Liver (tissue), 9 donors: ENCODE data around the gene STAMBPL1. TPM values are rescaled to one million over a fixed set of nuclear protein-coding genes. Genes with fewer than 3 reads are reported as not detected.

Source experiments
- DNase-seq: peaks from one replicate; pipeline ENCODE4 v3.0.0-alpha.2; 2017; ENCODE audit warnings: low spot score
- H3K27ac ChIP-seq, 2 donors: one replicate each; pipeline ENCODE4 v1.7.0; 2013; ENCODE audit warnings: inconsistent platforms in 2 of 2, low read length in 2 of 2, control low read depth in 1 of 2, low read depth in 1 of 2, mild to moderate bottlenecking in 1 of 2
- H3K27me3 ChIP-seq, 4 donors: one replicate each; pipeline versions ENCODE4 v1.6.1 to v1.7.0; 2013; ENCODE audit warnings: low read length in 3 of 4, inconsistent platforms in 1 of 4, mild to moderate bottlenecking in 1 of 4, moderate library complexity in 1 of 4; ENCODE audit not compliant: control insufficient read depth in 4 of 4, insufficient read depth in 4 of 4
- H3K36me3 ChIP-seq, 4 donors: one replicate each; pipeline versions ENCODE4 v1.6.1 to v1.7.0; 2013; ENCODE audit warnings: low read length in 3 of 4, mild to moderate bottlenecking in 3 of 4, low read depth in 1 of 4, moderate library complexity in 1 of 4; ENCODE audit not compliant: control insufficient read depth in 4 of 4, insufficient read depth in 3 of 4
- H3K4me1 ChIP-seq, 4 donors: one replicate each; pipeline versions ENCODE4 v1.6.1 to v1.7.0; 2013; ENCODE audit warnings: low read length in 3 of 4, mild to moderate bottlenecking in 3 of 4, moderate library complexity in 1 of 4; ENCODE audit not compliant: control insufficient read depth in 4 of 4, insufficient read depth in 4 of 4
- H3K4me3 ChIP-seq, 3 donors: one replicate each; pipeline versions ENCODE4 v1.6.1 to v1.7.0; 2013; ENCODE audit warnings: low read length in 3 of 3, control low read depth in 1 of 3, low read depth in 1 of 3, mild to moderate bottlenecking in 1 of 3
- H3K9ac ChIP-seq, 2 donors: one replicate each; pipeline ENCODE4 v1.7.0; 2013; ENCODE audit warnings: low read length in 2 of 2, mild to moderate bottlenecking in 2 of 2, moderate library complexity in 2 of 2, control low read depth in 1 of 2, low read depth in 1 of 2
- H3K9me3 ChIP-seq, 4 donors: one replicate each; pipeline versions ENCODE4 v1.6.1 to v1.7.0; 2013; ENCODE audit warnings: low read length in 3 of 4; ENCODE audit not compliant: control insufficient read depth in 4 of 4
- EGR1 ChIP-seq, 2 donors: IDR thresholded peaks; 2 replicates each; pipeline ENCODE4 v1.6.1; 2016 to 2018; ENCODE audit warnings: antibody characterized with exemption in 2 of 2, low read depth in 2 of 2
- FOXA1 ChIP-seq: IDR thresholded peaks from 2 replicates; pipeline ENCODE4 v1.6.1; 2016; ENCODE audit warnings: antibody characterized with exemption
- FOXA2 ChIP-seq: IDR thresholded peaks from 2 replicates; pipeline ENCODE4 v1.6.1; 2016; ENCODE audit warnings: antibody characterized with exemption
- GABPA ChIP-seq, 2 donors: IDR thresholded peaks in 1 of 2; conservative IDR thresholded peaks in 1 of 2; 2 replicates each; pipeline ENCODE4 v1.6.1; 2016; ENCODE audit warnings: antibody characterized with exemption in 2 of 2, mild to moderate bottlenecking in 1 of 2, moderate library complexity in 1 of 2
- HNF4G ChIP-seq: IDR thresholded peaks from 2 replicates; pipeline ENCODE4 v1.6.1; 2016; ENCODE audit warnings: antibody characterized with exemption
- JUND ChIP-seq, 2 donors: IDR thresholded peaks; 2 replicates each; pipeline ENCODE4 v1.6.1; 2016; ENCODE audit warnings: antibody characterized with exemption in 2 of 2
- NR2F2 ChIP-seq: IDR thresholded peaks from 2 replicates; pipeline ENCODE4 v1.6.1; 2016; ENCODE audit warnings: antibody characterized with exemption
- RAD21 ChIP-seq, 2 donors: IDR thresholded peaks; 2 replicates each; pipeline ENCODE4 v1.6.1; 2016; ENCODE audit warnings: antibody characterized with exemption in 2 of 2, mild to moderate bottlenecking in 2 of 2
- RXRA ChIP-seq, 2 donors: IDR thresholded peaks; 2 replicates each; pipeline ENCODE4 v1.6.1; 2017 to 2018; ENCODE audit warnings: antibody characterized with exemption in 2 of 2, mild to moderate bottlenecking in 1 of 2
- SP1 ChIP-seq: IDR thresholded peaks from 2 replicates; pipeline ENCODE4 v1.6.1; 2018; ENCODE audit warnings: antibody characterized with exemption, mild to moderate bottlenecking
- TAF1 ChIP-seq: conservative IDR thresholded peaks from 2 replicates; pipeline ENCODE4 v1.6.1; 2016; ENCODE audit warnings: antibody characterized with exemption, mild to moderate bottlenecking
- YY1 ChIP-seq: IDR thresholded peaks from 2 replicates; pipeline ENCODE4 v1.6.1; 2016; ENCODE audit warnings: antibody characterized with exemption, mild to moderate bottlenecking
- polyA plus RNA-seq, 2 donors: library from polyadenylated mRNA; stranded (reverse) in 1 of 2; unstranded in 1 of 2; fragments of 200-250 nt in 1 of 2; fragments of >200 nt in 1 of 2; fragmentation: Nextera tagmentation in 1 of 2; extraction: Ambion mirVana in 1 of 2; gene quantifications; one replicate each; pipeline versions ENCODE4 v1.2.1 to v1.2.3, GENCODE V29; 2013 to 2015
- total RNA-seq, 2 donors: library from RNA; depleted of rRNA; stranded (reverse); fragments of >200 nt; gene quantifications; one replicate each; pipeline ENCODE4 v1.2.3, GENCODE V29; 2014
- TF ChIP-seq, protein P1 (sequence below): fragments of 150-350 bp; IDR thresholded peaks from 2 replicates; pipeline ENCODE4 v1.5.1; 2017; ENCODE audit warnings: improper control_type of control experiment, low read depth, low read length; ENCODE audit not compliant: missing input control
- TF ChIP-seq, protein P2 (sequence below): IDR thresholded peaks from 2 replicates; pipeline ENCODE4 v1.6.1; 2016; ENCODE audit warnings: antibody characterized with exemption
- TF ChIP-seq, protein P3 (sequence below): IDR thresholded peaks from 2 replicates; pipeline ENCODE4 v1.6.1; 2016; ENCODE audit warnings: antibody characterized with exemption
- TF ChIP-seq, protein P4 (sequence below): IDR thresholded peaks from 2 replicates; pipeline ENCODE4 v1.6.1; 2016; ENCODE audit warnings: antibody characterized with exemption
- TF ChIP-seq, protein P5 (sequence below): IDR thresholded peaks from 2 replicates; pipeline ENCODE4 v1.6.1; 2016; ENCODE audit warnings: antibody characterized with exemption, mild to moderate bottlenecking
- donor health status: healthy.
- donor health status: healthy.
- donor health status: healthy.
- donor health status: healthy.
- donor health status: healthy.

Gene STAMBPL1
- total and polyA plus RNA-seq, 4 donors: 1.3 to 8.0 (median 3.7) TPM

DNA sequence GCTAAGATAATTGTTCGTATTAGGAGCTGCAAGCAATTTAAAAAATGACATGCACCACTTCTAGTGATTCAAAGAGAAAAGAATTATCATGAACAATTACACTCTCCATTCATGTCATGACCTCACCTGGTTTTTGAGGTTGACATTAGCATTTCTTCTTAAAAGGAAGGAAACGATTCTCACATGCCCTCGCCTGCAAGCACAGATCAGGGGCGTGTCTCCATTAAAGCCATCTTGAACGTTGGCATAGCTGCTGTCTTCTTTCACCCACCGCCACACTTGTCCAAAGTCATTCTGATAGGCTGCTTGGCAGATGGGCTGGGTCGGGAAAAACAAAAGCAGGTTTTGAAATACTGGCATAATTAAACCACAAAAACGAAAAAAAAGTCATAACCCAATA lies 48.3 kb upstream of the STAMBPL1 start (continued):
- TF ChIP-seq, protein P1, sequence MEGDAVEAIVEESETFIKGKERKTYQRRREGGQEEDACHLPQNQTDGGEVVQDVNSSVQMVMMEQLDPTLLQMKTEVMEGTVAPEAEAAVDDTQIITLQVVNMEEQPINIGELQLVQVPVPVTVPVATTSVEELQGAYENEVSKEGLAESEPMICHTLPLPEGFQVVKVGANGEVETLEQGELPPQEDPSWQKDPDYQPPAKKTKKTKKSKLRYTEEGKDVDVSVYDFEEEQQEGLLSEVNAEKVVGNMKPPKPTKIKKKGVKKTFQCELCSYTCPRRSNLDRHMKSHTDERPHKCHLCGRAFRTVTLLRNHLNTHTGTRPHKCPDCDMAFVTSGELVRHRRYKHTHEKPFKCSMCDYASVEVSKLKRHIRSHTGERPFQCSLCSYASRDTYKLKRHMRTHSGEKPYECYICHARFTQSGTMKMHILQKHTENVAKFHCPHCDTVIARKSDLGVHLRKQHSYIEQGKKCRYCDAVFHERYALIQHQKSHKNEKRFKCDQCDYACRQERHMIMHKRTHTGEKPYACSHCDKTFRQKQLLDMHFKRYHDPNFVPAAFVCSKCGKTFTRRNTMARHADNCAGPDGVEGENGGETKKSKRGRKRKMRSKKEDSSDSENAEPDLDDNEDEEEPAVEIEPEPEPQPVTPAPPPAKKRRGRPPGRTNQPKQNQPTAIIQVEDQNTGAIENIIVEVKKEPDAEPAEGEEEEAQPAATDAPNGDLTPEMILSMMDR: no peak
- TF ChIP-seq NR2F2: no peak

DNA sequence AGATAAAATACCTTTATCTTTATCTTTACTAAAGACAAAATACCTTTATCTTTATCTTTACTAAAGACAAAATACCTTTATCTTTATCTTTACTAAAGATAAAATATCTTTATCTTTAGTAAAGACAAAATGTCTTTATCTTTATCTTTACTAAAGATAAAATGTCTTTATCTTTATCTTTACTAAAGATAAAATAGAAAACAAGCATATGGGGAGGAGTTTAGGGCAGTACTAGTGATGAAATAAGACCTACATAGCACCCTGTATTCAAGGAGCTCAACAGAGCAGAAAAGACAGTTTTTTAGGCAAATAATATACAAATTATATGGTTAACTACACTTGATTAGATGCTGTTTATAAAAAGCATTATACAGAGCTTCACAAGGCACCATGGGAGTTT lies 47.7 kb upstream of the STAMBPL1 start:
- Histone ChIP-seq H3K27me3 (no peaks in the 10 kb centered on the region), H3K9me3 (no peaks in the 10 kb centered on the region), H3K9ac (no peak overlapping the region), H3K27ac (no peak overlapping the region), H3K4me1 (peaks cover 0 to 3% (median under 1%) of the 10 kb centered on the region in 4 donors), H3K4me3 (no peak overlapping the region), H3K36me3 (no peaks in the 10 kb centered on the region)
- TF ChIP-seq, protein P2, sequence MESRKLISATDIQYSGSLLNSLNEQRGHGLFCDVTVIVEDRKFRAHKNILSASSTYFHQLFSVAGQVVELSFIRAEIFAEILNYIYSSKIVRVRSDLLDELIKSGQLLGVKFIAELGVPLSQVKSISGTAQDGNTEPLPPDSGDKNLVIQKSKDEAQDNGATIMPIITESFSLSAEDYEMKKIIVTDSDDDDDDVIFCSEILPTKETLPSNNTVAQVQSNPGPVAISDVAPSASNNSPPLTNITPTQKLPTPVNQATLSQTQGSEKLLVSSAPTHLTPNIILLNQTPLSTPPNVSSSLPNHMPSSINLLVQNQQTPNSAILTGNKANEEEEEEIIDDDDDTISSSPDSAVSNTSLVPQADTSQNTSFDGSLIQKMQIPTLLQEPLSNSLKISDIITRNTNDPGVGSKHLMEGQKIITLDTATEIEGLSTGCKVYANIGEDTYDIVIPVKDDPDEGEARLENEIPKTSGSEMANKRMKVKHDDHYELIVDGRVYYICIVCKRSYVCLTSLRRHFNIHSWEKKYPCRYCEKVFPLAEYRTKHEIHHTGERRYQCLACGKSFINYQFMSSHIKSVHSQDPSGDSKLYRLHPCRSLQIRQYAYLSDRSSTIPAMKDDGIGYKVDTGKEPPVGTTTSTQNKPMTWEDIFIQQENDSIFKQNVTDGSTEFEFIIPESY: no peak
- TF ChIP-seq NR2F2 (no peak), HNF4G (no peak), EGR1 (IDR thresholded peaks at IDR 0.05; ENCODE audit: low read depth in 2 of 2) (no peak), SP1 (no peak), TAF1 (no peak), YY1 (no peak), RXRA (IDR thresholded peaks at IDR 0.05) (no peak), GABPA (IDR thresholded peaks at IDR 0.05 in 1 of 2, conservative IDR thresholded peaks at IDR 0.05 in 1 of 2) (no peak), RAD21 (IDR thresholded peaks at IDR 0.05) (no peak), FOXA2 (no peak), JUND (IDR thresholded peaks at IDR 0.05) (no peak), FOXA1 (no peak)
- TF ChIP-seq, protein P1: no peak
- TF ChIP-seq, protein P3, sequence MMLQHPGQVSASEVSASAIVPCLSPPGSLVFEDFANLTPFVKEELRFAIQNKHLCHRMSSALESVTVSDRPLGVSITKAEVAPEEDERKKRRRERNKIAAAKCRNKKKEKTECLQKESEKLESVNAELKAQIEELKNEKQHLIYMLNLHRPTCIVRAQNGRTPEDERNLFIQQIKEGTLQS: no peak
- TF ChIP-seq, protein P4, sequence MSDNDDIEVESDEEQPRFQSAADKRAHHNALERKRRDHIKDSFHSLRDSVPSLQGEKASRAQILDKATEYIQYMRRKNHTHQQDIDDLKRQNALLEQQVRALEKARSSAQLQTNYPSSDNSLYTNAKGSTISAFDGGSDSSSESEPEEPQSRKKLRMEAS: no peak
- TF ChIP-seq, protein P5, sequence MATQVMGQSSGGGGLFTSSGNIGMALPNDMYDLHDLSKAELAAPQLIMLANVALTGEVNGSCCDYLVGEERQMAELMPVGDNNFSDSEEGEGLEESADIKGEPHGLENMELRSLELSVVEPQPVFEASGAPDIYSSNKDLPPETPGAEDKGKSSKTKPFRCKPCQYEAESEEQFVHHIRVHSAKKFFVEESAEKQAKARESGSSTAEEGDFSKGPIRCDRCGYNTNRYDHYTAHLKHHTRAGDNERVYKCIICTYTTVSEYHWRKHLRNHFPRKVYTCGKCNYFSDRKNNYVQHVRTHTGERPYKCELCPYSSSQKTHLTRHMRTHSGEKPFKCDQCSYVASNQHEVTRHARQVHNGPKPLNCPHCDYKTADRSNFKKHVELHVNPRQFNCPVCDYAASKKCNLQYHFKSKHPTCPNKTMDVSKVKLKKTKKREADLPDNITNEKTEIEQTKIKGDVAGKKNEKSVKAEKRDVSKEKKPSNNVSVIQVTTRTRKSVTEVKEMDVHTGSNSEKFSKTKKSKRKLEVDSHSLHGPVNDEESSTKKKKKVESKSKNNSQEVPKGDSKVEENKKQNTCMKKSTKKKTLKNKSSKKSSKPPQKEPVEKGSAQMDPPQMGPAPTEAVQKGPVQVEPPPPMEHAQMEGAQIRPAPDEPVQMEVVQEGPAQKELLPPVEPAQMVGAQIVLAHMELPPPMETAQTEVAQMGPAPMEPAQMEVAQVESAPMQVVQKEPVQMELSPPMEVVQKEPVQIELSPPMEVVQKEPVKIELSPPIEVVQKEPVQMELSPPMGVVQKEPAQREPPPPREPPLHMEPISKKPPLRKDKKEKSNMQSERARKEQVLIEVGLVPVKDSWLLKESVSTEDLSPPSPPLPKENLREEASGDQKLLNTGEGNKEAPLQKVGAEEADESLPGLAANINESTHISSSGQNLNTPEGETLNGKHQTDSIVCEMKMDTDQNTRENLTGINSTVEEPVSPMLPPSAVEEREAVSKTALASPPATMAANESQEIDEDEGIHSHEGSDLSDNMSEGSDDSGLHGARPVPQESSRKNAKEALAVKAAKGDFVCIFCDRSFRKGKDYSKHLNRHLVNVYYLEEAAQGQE: no peak
- DNase-seq: no peak
